ENCODE measurements around the gene KPNA5. TPM values are rescaled to one million over a fixed set of nuclear protein-coding genes. Genes with fewer than 3 reads are reported as not detected.
"Not testable (repeated sequence)": the region's sequence is repeated elsewhere in the genome, so short reads cannot be mapped to it uniquely, and the experiment has no call there.

KPNA5 gene
- total RNA-seq, 1 donor from 2014 or later, result 8.3 TPM

- TF ChIP-seq CTCF (IDR thresholded peaks at IDR 0.05), result no peak
- no peaks in the 10 kb centered on the region for H3K4me1 Mint-ChIP-seq (ENCODE audit: low read depth)
Observed at GRCh38 chr6:116697480-116697879, 16.5 kb downstream of the KPNA5 start.

GRCh38 chr6:116703888-116704287 lies 22.9 kb downstream of the KPNA5 start:
- H3K36me3 Mint-ChIP-seq (ENCODE audit: low read depth); H3K4me1 Mint-ChIP-seq (ENCODE audit: low read depth); DNase-seq (ENCODE audit: low spot score); H3K4me3 Mint-ChIP-seq (ENCODE audit: unreplicated experiment); H3K27ac Mint-ChIP-seq (ENCODE audit: unreplicated experiment); H3K27me3 Mint-ChIP-seq (ENCODE audit: low read depth); H3K9me3 Mint-ChIP-seq (ENCODE audit: low read depth): not testable (repeated sequence)

More at GRCh38 chr6:116697480-116697879, 16.5 kb downstream of the KPNA5 start:
- Mint-ChIP-seq H3K27ac (ENCODE audit: unreplicated experiment) (no peak overlapping the region), H3K4me3 (ENCODE audit: unreplicated experiment) (no peak overlapping the region), H3K27me3 (ENCODE audit: low read depth) (no peaks in the 10 kb centered on the region), H3K36me3 (ENCODE audit: low read depth) (peaks cover 12% of the 10 kb centered on the region), H3K9me3 (ENCODE audit: low read depth) (peaks cover 4% of the 10 kb centered on the region)
- no peak for DNase-seq (ENCODE audit: low spot score)

GRCh38 chr6:116705917-116706316 lies 24.9 kb downstream of the KPNA5 start:
- DNase-seq (ENCODE audit: low spot score), result no peak
- Mint-ChIP-seq H3K27me3 (ENCODE audit: low read depth) (no peaks in the 10 kb centered on the region), H3K36me3 (ENCODE audit: low read depth) (peaks cover 8% of the 10 kb centered on the region), H3K27ac (ENCODE audit: unreplicated experiment) (no peak overlapping the region), H3K4me3 (ENCODE audit: unreplicated experiment) (no peak overlapping the region), H3K9me3 (ENCODE audit: low read depth) (no peaks in the 10 kb centered on the region), H3K4me1 (ENCODE audit: low read depth) (no peaks in the 10 kb centered on the region)
- TF ChIP-seq CTCF (IDR thresholded peaks at IDR 0.05), result no peak

- H3K9me3 Mint-ChIP-seq (ENCODE audit: low read depth), result peaks cover 12% of the 10 kb centered on the region
- TF ChIP-seq CTCF (IDR thresholded peaks at IDR 0.05), result no peak
- no peaks in the 10 kb centered on the region for H3K4me1 Mint-ChIP-seq (ENCODE audit: low read depth)
- no peak for DNase-seq (ENCODE audit: low spot score)
- no peaks in the 10 kb centered on the region for H3K27me3 Mint-ChIP-seq (ENCODE audit: low read depth)
- H3K4me3 Mint-ChIP-seq (ENCODE audit: unreplicated experiment), result no peak overlapping the region
- peaks cover 38% of the 10 kb centered on the region for H3K36me3 Mint-ChIP-seq (ENCODE audit: low read depth)
- no peak overlapping the region for H3K27ac Mint-ChIP-seq (ENCODE audit: unreplicated experiment)
Observed at GRCh38 chr6:116714296-116714695, 33.3 kb downstream of the KPNA5 start.

- Mint-ChIP-seq H3K4me1 (ENCODE audit: low read depth) (no peaks in the 10 kb centered on the region), H3K36me3 (ENCODE audit: low read depth) (peaks cover 38% of the 10 kb centered on the region), H3K9me3 (ENCODE audit: low read depth) (peaks cover 12% of the 10 kb centered on the region), H3K27me3 (ENCODE audit: low read depth) (no peaks in the 10 kb centered on the region), H3K4me3 (ENCODE audit: unreplicated experiment) (no peak overlapping the region), H3K27ac (ENCODE audit: unreplicated experiment) (no peak overlapping the region)
- TF ChIP-seq CTCF (IDR thresholded peaks at IDR 0.05), result no peak
- DNase-seq (ENCODE audit: low spot score), result no peak
Observed at GRCh38 chr6:116714761-116715160, 33.8 kb downstream of the KPNA5 start.

GRCh38 chr6:116726947-116727346 lies 45.9 kb downstream of the KPNA5 start:
- Mint-ChIP-seq H3K9me3 (ENCODE audit: low read depth) (no peaks in the 10 kb centered on the region), H3K4me1 (ENCODE audit: low read depth) (no peaks in the 10 kb centered on the region), H3K27ac (ENCODE audit: unreplicated experiment) (no peak overlapping the region), H3K36me3 (ENCODE audit: low read depth) (peaks cover 21% of the 10 kb centered on the region), H3K4me3 (ENCODE audit: unreplicated experiment) (no peak overlapping the region), H3K27me3 (ENCODE audit: low read depth) (no peaks in the 10 kb centered on the region)
- TF ChIP-seq CTCF (IDR thresholded peaks at IDR 0.05), result no peak
- no peak for DNase-seq (ENCODE audit: low spot score)

Data from chondrocyte (in vitro differentiated cells).